ENCODE measurements around the gene HMCN2.

DNA sequence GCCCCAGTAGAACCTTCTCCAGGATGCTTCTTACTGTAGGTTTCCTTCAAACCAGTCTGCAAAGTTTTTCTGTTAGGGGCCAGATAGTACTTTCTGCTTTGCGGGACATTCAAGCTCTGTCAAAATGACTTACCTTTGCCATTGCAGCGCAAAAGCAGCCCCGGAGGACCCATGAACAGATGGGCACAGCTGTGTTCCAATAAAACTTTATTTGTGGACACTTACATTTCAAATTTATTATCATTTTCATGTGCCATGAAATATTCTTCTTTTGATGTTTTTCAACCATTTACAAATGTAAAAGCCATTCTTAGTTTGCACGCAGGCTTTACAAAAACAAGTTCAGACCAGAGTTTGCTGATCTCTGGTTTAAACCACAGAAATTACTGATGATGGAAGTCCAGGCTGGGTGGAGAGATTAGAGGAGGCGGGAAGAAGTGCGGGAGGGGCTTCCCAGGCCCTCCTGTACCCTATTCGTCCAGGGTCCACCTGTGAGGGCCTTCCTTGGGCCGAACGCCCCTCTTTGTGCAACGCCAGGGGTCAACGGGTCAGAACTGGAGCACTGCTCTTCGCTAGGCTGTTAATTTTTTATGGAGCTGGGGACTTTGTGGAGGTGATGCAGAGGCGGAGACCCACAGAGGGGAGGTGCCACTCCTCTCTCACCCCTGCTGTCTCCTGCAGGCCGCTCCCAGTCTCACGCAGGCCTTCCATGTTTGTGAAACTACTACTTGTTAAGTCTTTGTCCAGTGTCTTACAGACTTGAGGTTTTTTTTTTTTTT lies 171.6 kb downstream of the HMCN2 start:
- TF ChIP-seq, protein P1, sequence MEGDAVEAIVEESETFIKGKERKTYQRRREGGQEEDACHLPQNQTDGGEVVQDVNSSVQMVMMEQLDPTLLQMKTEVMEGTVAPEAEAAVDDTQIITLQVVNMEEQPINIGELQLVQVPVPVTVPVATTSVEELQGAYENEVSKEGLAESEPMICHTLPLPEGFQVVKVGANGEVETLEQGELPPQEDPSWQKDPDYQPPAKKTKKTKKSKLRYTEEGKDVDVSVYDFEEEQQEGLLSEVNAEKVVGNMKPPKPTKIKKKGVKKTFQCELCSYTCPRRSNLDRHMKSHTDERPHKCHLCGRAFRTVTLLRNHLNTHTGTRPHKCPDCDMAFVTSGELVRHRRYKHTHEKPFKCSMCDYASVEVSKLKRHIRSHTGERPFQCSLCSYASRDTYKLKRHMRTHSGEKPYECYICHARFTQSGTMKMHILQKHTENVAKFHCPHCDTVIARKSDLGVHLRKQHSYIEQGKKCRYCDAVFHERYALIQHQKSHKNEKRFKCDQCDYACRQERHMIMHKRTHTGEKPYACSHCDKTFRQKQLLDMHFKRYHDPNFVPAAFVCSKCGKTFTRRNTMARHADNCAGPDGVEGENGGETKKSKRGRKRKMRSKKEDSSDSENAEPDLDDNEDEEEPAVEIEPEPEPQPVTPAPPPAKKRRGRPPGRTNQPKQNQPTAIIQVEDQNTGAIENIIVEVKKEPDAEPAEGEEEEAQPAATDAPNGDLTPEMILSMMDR (IDR thresholded peaks at IDR 0.05), result no peak
- no peak for TF ChIP-seq POLR2A (IDR thresholded peaks at IDR 0.05)

Data from prostate gland (tissue), 2 donors.